Stimulated activated CD4-positive, alpha-beta T cell treated with anti-CD3 and anti-CD28 coated beads, Interleukin-1b, Interleukin-23, amount 100 ng/mL, for 48 hours (primary cell): ENCODE data around the gene RUNX3.
A peak's percentile ranks its signal among the peaks of the same experiment; 100 is the strongest.

Source experiments
- DNase-seq: peaks from one replicate; pipeline ENCODE4 v3.0.0-alpha.2; 2020

Gene RUNX3

GRCh38 chr1:24945354-24946326 lies 15.6 kb upstream of the RUNX3 start:
- no peak for DNase-seq

GRCh38 chr1:24944318-24944717 lies 14.2 kb upstream of the RUNX3 start:
- no peak for DNase-seq

GRCh38 chr1:24942789-24943188 lies 12.7 kb upstream of the RUNX3 start:
- no peak for DNase-seq

- DNase-seq, result no peak
Observed at GRCh38 chr1:24941564-24941963, 11.5 kb upstream of the RUNX3 start.

DNA sequence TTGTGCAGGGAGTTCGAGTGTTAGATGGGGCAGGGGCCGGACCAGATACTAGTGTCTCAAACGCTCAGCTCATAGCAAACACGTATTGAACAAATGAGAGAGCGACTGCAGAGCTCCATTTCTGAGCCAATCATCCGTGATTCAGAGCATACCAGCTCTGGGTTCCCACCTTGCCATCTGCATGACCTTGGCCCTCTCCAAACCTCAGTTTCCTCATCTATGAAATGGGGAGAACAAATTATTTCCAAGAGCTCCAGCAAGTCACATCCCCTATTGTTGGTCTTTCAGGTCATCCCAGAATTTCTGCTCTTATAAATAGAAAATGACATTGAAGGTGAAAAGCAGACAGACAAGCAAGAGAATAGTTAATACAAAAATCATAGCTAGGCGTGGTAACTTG lies 10.2 kb upstream of the RUNX3 start:
- DNase-seq, result no peak

GRCh38 chr1:24939675-24940193 lies 9.7 kb upstream of the RUNX3 start:
- no peak for DNase-seq

DNA sequence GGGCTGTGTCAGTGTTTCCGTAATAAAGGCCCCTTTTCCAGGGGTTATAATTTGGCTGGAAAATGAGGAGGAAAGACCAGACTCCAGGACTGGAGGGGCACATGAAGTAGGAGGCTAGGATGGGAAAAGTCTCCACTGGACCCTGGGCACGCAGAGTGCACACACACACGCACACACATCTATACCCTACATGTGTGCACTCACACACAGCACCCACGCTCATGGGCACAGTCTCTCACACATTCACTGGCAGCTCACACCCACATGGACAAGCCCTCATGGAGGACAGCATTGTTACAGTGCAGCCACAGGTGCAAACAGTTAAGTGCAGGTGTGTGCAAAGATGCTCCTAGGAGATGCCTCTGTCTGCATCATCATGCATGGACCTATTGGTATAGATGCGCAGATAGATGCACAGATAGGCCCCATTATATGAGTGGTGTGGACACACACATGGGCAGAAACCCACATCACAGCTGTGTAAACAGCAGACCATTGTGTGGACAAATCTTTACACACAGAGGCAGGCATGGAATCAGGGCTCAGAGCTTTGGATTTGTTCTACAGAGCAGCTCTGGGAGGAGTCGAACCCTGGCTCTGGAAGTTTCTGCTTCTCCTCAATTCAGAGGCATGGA lies 9.1 kb upstream of the RUNX3 start:
- DNase-seq, result no peak

GRCh38 chr1:24938276-24938675 lies 8.2 kb upstream of the RUNX3 start:
- DNase-seq, result no peak

- DNase-seq, result no peak
Observed at GRCh38 chr1:24936684-24937083, 6.6 kb upstream of the RUNX3 start.

GRCh38 chr1:24935615-24936484 lies 5.8 kb upstream of the RUNX3 start:
- no peak for DNase-seq

DNA sequence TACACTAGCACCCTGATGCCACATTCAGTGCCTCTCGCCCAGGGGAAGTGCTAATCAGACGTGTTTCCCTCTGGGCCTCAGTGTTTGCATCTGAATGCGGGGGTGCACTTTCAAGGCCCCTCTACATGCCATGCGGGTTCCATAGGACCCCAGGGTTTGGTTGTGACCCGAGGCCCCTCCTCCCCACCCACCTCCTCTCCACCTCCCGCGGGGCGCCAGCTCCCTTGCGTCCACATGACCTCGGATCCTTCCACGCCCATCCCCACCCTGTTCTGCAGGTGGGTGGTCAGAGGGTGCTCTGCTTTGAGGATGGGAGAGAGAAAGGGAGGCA lies 5.1 kb upstream of the RUNX3 start:
- DNase-seq, result no peak

GRCh38 chr1:24934310-24935195 lies 4.5 kb upstream of the RUNX3 start:
- no peak for DNase-seq

DNA sequence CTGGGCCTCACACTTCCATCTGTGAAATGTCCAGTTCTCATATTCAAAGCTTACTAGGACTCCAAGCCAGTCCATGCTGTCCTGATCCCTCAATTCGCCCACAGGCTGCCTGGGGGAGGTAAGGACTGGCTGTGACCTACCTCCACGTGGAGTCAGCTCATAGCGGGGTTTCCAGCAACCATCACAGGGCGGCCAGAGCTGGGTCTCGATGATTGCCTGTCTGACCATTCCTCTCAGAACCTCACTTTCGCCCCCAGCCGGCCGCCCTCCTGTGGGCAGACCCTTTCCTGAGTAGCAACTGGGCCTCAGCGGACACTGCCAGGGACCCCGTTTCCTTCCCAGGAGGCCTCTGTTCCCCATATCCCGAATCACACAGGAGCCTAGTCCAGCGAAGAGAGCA lies 3.4 kb upstream of the RUNX3 start:
- DNase-seq, result no peak

GRCh38 chr1:24932725-24933294 lies 2.7 kb upstream of the RUNX3 start:
- DNase-seq, result no peak

GRCh38 chr1:24932284-24932683 lies 2.2 kb upstream of the RUNX3 start:
- DNase-seq, result peak; percentile 55

- no peak for DNase-seq
Observed at GRCh38 chr1:24931468-24932231, 1.6 kb upstream of the RUNX3 start.

DNA sequence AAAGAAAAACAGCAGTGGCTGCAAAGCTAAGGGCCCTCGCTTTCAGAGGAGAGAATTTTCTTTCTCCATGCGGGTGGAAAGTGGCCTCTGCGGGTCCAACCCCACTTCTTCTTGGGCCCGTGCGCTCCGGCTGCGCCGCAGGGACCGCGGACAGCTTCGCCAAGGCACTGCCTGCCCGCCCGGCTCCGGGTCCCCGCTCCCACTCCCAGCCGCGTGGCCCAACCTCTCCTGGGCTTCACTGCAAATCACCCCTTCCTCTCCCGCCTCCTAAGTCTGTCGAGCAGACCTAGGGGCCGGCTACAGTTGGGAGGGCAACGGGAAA lies 1.0 kb upstream of the RUNX3 start:
- DNase-seq, result no peak

DNA sequence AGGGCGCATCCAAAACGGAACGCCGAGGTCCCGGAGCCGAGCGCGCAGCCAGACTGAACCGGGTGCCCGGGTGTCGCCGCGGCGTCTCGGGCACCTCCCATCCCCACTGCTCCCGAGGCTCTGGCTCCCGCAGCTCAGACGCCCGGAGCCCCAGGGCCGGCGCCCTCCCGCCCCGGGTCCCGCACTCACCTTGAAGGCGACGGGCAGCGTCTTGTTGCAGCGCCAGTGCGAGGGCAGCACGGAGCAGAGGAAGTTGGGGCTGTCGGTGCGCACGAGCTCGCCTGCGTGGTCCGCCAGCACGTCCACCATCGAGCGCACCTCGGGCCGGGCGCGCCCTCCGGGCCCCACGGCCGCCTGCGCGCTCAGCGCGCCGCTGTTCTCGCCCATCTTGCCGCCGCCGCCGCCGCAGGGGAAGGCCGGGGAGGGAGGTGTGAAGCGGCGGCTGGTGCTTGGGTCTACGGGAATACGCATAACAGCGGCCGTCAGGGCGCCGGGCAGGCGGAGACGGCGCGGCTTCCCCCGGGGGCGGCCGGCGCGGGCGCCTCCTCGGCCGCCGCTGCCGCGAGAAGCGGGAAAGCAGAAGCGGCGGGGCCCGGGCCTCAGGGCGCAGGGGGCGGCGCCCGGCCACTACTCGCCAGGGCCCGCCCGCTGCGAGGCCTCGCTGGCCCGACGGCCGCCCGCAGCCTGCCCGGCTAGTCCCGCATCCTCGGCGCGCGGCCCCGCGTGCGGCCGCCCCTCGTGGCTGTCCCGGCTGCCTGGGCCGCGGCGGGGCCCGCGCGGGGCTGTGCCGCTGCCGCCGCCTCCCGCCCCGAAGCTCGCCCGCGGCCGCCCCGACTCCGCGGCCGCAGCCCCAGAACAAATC lies 447 bp downstream of the RUNX3 start:
- peak; percentile 45 for DNase-seq

- no peak for DNase-seq
Observed at GRCh38 chr1:24928689-24929397, 1.2 kb downstream of the RUNX3 start.
